Activated CD8-positive, alpha-beta memory T cell treated with anti-CD3 and anti-CD28 coated beads, Interleukin-2, amount 50 U/mL, for 24 hours (primary cell): ENCODE data around the gene MBNL1.
"Not testable (repeated sequence)": the region's sequence is repeated elsewhere in the genome, so short reads cannot be mapped to it uniquely, and the experiment has no call there.

ENCODE experiments used
- DNase-seq: peaks from one replicate; pipeline ENCODE4 v3.0.0-alpha.2; 2020; ENCODE audit errors: extremely low read depth

Gene MBNL1

GRCh38 chr3:152400887-152401286 lies 132.2 kb downstream of the MBNL1 start:
- no peak for DNase-seq

DNA sequence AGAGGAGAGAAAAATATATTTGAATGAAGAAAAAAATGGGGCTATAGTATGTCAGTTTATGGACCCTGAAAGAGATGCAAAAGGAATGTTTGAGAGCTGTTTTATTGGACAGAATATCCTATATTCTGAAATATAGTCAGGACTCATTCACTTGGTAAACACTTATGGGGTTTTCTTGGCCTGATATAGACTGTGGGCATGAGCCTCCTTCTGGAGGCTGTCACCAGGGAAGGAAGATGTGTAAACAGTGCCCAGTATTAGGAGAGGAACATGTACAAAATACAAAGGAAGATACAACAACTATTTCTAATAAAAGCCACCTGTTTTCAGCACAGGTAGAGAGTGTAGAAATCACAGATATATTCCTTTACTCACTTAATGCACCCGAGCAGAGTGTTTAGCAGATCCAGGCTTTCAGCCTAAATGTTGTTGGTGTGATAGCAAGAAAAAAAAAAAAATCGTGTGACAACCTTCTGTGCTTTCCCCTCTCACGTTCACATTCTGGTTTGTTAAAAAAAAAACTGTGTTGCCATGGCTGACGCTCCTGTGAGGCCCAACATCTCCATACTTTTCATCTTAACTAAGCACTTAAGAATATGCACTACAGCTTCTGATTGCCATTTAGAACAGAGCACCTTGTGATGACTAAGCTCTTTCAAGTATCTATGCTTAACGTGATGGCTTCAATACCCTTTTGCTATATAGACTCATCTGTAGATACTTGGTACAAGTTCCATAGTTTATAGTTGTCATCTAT lies 134.1 kb downstream of the MBNL1 start:
- DNase-seq, result no peak

DNA sequence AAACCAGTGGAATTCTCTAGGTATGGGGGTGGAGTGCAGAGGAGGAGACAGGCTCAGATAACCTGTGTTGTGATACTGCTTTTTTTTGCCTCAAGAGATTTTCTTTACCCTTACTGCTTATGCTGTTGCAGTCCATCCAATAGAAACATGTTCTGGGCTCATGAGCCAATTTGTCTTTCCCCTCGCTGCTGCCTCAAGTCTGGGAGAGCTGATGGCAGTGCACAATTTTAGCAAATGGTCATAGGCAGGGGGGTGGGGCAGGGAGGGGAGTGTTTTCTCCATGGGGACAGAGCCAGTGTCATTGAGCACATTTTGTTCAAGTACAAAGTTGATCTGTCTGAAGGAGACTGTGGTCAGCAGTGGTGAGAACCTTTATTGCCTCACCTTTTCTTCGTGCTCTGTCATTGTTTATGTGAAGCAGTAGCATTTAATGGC lies 134.9 kb downstream of the MBNL1 start:
- no peak for DNase-seq

- no peak for DNase-seq
Observed at GRCh38 chr3:152404976-152405375, 136.2 kb downstream of the MBNL1 start.

- DNase-seq, result no peak
Observed at GRCh38 chr3:152405915-152406802, 137.4 kb downstream of the MBNL1 start.

DNA sequence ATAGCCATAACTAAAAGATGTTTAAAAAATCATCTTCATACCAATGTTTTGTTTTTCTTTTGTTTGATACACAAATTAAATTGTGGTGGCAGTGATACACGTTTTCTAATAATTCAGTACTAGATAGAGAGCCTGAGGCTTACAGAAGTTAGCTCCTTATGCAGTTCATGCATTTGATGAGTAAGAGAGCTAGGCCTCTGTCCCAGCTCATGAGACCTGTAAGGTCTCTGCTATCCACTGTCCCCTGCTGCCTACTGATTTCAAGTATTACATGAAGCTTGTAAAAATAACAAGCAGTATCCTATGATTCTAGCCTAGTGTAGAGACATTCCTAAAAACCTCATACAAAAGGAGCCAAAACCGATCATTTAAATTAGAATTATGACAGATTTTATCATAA lies 144.5 kb downstream of the MBNL1 start:
- DNase-seq, result no peak

DNA sequence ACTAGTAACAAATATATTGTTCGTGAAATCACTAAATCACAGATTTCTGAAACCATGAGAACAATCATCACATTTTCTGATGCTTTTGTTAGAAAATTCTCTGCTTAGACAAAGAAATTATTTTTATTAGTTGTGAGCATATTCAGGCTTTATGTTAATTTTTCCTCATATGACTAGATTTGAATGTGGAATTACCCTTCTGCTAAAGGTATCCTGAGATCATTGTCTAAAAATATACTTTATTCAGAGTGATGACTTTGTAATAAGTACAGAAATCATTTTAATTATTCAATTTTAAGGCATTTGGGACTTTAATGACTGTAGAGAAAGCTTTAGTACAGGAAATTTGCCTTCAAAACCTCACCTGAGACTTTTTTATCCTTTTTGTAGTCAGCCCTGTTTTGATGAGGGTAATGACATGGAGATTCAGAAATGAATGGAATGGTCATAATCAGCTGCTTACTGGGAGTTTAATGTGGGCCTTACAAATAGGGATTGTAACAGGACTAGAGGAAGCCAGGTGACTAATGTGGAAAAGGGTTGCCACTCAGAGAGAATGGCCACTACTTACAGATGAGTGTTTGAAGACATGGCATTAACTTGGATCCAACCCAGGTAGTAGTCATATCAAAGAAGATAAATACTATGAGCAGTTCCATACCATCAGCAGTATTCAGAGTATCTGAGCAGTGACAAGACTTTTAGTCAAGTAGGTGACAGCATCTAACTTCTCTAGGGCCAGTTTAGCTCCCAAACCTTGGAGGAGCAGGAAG lies 148.3 kb downstream of the MBNL1 start:
- no peak for DNase-seq

DNA sequence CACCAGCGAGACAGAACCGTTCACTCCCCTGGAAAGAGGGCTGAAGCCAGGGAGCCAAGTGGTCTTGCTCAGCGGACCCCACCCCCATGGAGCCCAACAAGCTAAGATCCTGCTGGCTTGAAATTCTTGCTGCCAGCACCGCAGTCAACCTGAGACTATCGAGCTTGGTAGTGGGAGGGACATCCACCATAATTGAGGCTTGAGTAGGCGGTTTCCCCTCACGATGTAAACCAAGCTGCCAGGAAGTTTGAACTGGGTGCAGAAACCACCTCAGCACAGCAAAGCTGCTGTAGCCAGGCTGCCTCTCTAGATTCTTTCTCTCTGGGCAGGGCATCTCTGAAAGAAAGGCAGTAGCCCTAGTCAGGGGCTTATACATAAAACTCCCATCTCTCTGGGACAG lies 151.0 kb downstream of the MBNL1 start:
- no peak for DNase-seq

- DNase-seq, result no peak
Observed at GRCh38 chr3:152421162-152421561, 152.4 kb downstream of the MBNL1 start.

GRCh38 chr3:152426393-152426792 lies 157.7 kb downstream of the MBNL1 start:
- no peak for DNase-seq

DNA sequence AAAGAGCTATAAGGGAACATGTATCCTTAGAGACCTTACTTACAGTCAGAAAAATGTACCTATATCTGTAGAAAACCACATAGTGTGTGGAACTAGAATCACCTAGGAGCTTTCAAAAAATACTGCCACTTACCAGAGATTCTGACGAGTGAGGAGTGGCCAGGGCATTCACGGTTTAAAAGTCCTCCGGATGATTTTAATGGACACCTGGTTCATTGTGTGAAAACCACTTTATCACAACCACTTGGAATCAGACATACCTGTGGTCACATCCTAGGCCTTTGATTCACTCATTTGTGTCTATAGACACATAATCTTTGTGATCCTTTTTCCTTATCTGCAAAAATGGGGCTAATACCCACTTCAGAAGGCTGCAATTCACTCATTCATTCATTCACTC lies 159.8 kb downstream of the MBNL1 start:
- DNase-seq, result no peak

DNA sequence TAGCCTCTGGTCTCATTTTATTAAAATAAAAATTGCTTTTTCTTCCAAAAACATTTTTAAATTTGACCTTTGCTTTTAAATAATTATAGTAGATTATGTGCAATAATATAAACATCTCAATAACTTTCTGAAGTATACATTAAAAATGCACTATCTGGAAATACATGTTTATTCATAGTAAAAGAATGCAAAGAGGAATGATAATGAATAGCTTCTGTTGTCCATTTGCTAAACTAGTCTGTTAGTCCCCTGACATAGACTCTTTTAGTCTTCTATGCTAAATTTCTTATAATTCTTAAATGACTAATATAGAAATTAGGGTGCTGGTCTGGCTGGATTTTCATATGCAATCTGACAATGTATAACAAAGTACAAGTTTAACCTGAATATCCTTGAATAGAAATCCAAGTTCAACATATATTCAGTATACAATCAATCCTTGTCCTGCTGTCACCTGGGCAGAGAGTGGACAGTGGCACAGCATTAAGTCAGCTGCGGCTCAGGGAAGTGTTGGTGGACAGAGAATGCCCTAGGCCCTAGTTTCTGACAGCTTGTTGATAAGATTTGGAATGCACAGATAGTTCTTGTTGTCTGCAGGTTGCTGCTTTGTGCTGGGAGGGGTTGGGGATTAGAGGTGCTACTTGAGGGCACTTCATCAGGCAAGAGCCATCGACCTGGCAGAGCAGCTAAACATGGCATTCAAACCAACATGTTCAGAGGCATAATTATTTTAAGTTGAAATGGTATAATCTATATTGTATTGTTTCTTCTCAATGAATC lies 161.7 kb downstream of the MBNL1 start:
- no peak for DNase-seq

DNA sequence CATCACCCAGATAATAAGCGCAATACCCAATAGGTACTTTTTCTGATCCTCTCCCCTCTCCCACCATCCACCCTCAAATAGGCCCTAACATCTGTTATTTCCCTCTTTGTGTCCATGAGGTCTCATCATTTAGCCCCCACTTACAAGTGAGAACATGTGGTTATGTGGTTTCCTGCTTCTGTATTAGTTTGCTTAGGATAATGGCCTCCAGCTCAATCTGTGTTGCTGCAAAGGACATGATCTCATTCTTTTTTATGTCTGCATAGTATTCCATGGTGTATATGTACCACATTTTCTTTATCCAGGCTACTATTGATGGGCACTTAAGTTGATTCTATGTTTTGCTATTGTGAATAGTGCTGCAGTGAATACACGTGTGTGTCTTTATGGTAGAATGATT lies 165.4 kb downstream of the MBNL1 start:
- DNase-seq, result no peak

DNA sequence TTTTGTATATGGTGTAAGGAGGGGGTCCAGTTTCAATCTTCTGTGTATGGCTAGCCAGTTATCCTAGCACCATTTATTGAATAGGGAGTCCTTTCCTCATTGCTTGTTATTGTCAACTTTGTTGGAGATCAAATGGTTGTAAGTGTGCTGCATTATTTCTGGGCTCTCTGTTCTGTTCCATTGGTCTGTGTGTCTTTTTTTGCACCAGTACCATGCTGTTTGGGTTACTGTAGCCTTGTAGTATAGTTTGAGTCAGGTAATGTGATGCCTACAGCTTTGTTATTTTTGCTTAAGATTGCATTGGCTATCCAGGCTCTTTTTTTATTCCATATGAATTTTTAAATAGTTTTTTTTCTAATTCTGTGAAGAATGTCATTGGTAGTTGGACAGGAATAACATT lies 166.5 kb downstream of the MBNL1 start:
- DNase-seq, result not testable (repeated sequence)

- DNase-seq, result no peak
Observed at GRCh38 chr3:152436707-152437590, 168.2 kb downstream of the MBNL1 start.

GRCh38 chr3:152438181-152438580 lies 169.5 kb downstream of the MBNL1 start:
- no peak for DNase-seq

DNA sequence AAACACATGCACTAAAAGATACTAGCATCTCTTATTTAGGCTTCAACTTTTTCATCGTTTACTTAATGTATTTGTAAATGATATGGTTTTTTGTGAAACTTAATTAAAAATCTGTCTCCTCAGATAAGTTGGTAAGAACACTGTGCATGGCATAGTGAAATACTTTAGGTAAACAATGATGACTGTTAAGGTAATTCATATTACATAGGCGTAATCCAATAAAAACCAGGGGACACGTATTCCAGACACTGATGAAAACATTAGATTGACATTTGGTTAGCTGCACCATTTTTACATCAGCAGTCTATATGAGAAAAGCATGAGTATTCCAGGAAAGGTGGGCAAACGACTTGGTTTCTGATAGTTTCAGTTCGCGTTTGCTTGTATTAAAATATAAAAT lies 170.0 kb downstream of the MBNL1 start:
- DNase-seq, result no peak

DNA sequence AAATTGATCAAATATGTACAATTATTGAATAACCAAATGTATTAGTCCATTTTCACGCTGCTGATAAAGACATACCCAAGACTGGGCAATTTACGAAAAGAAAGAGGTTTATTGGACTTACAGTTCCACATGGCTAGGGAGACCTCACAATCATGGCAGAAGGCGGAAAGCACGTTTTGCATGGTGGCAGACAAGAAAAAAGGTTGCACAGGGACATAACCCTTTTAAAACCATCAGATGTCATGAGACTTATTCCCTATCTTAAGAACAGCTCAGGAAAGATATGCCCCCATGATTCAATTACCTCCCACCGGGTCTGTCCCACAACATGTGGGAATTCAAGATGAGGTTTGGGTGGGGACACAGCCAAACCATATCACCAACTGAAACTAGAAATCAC lies 171.5 kb downstream of the MBNL1 start:
- DNase-seq, result not testable (repeated sequence)

GRCh38 chr3:152443212-152444023 lies 174.7 kb downstream of the MBNL1 start:
- no peak for DNase-seq
